Endothelial cell of umbilical vein (primary cell): ENCODE measurements around the gene INIP. TPM values are rescaled to one million over a fixed set of nuclear protein-coding genes. Genes with fewer than 3 reads are reported as not detected.

Experiments
- BruUV-seq: library from RNA; stranded (reverse); fragments of 400-500 nt; replicated peaks from 2 replicates; lab custom pipeline; 2021; lab: Mats Ljungman, UMichigan
- CTCF ChIA-PET: fragments of 300-600, 350-600 bp; sonication (Branson Sonifier 250); formaldehyde crosslinking; loops from one replicate; lab custom pipeline; 2021; ENCODE audit warnings: antibody characterized with exemption, inconsistent platforms; lab: Charles Lee
- POLR2A ChIA-PET: fragments of 300-600, 350-600 bp; sonication (Branson Sonifier 250); formaldehyde crosslinking; loops from one replicate; lab custom pipeline; 2021; ENCODE audit warnings: antibody characterized with exemption, inconsistent platforms; lab: Charles Lee
- DNase-seq: peaks from one replicate; pipeline ENCODE4 v3.0.0-alpha.2; 2011; ENCODE audit warnings: low read depth, low spot score
- FAIRE-seq: peaks from 2 replicates; lab custom pipeline; 2011; peaks lifted over from hg19 to GRCh38; lab: Jason Lieb, UNC
- H2AFZ ChIP-seq: 2 replicates; pipeline ENCODE4 v1.6.0; 2012; ENCODE audit warnings: low read depth, low read length, control low read depth, inconsistent platforms
- H3K27ac ChIP-seq: 2 replicates; pipeline ENCODE4 v1.5.1; 2011; ENCODE audit warnings: low read depth, mild to moderate bottlenecking, control low read depth, low read length, moderate library complexity; ENCODE audit not compliant: insufficient read depth
- H3K27me3 ChIP-seq, 2 experiments: 2 replicates each; pipeline versions ENCODE4 v1.6.0 to v1.6.1; 2011; ENCODE audit warnings: low read length in 2 of 2, mixed read lengths in 1 of 2; ENCODE audit not compliant: control insufficient read depth in 2 of 2, insufficient read depth in 2 of 2
- H3K36me3 ChIP-seq, 2 experiments: 2 replicates in 1 of 2; 3 replicates in 1 of 2; pipeline ENCODE4 v1.5.1; 2011; ENCODE audit warnings: low read length in 2 of 2, mild to moderate bottlenecking in 1 of 2, moderate library complexity in 1 of 2; ENCODE audit not compliant: control insufficient read depth in 2 of 2, insufficient read depth in 2 of 2; ENCODE audit errors: extremely low read depth in 1 of 2
- H3K4me1 ChIP-seq: 3 replicates; pipeline ENCODE4 v1.5.1; 2011; ENCODE audit warnings: mild to moderate bottlenecking, low read length; ENCODE audit not compliant: control insufficient read depth, insufficient read depth; ENCODE audit errors: extremely low read depth
- H3K4me2 ChIP-seq: 2 replicates; pipeline ENCODE4 v1.6.1; 2011; ENCODE audit warnings: low read length, control low read depth, mixed read lengths; ENCODE audit not compliant: insufficient read depth
- H3K4me3 ChIP-seq, 3 experiments: fragments of 200-600 bp in 1 of 3; sonication (generic), shearing (Covaris generic) in 1 of 3; replicated peaks in 1 of 3; 2 replicates each; pipeline ENCODE4 v1.5.1; 2011 to 2016; ENCODE audit warnings: control low read depth in 3 of 3, low read length in 3 of 3, mild to moderate bottlenecking in 2 of 3, inconsistent platforms in 1 of 3, low read depth in 1 of 3, moderate library complexity in 1 of 3; ENCODE audit not compliant: insufficient read depth in 1 of 3
- H3K79me2 ChIP-seq: 2 replicates; pipeline ENCODE4 v1.6.0; 2012; ENCODE audit warnings: low read length, inconsistent platforms; ENCODE audit not compliant: control insufficient read depth, insufficient read depth
- H3K9ac ChIP-seq: replicated peaks from 2 replicates; pipeline ENCODE3; 2011; ENCODE audit warnings: low read length, control low read depth; ENCODE audit not compliant: insufficient read depth; ENCODE audit errors: extremely low read depth
- H3K9me1 ChIP-seq: replicated peaks from 3 replicates; pipeline ENCODE4 v1.6.0; 2011; ENCODE audit warnings: mild to moderate bottlenecking, low read length; ENCODE audit not compliant: control insufficient read depth, insufficient read depth; ENCODE audit errors: extremely low read depth
- H3K9me3 ChIP-seq: replicated peaks from 2 replicates; pipeline ENCODE4 v1.5.1; 2012; ENCODE audit warnings: low read length, inconsistent platforms; ENCODE audit not compliant: control insufficient read depth, insufficient read depth
- H4K20me1 ChIP-seq: replicated peaks from 2 replicates; pipeline ENCODE3; 2011; ENCODE audit warnings: mild to moderate bottlenecking, low read length; ENCODE audit not compliant: control insufficient read depth, insufficient read depth; ENCODE audit errors: extremely low read depth
- EZH2 ChIP-seq: IDR thresholded peaks from 2 replicates; pipeline ENCODE4 v1.6.1; 2012; ENCODE audit warnings: borderline replicate concordance, low read depth, mild to moderate bottlenecking, moderate library complexity, low read length, inconsistent platforms; ENCODE audit not compliant: severe bottlenecking
- FOS ChIP-seq: IDR thresholded peaks from 2 replicates; pipeline ENCODE4 v1.6.1; 2011; ENCODE audit warnings: mild to moderate bottlenecking, low read length, moderate library complexity, borderline replicate concordance; ENCODE audit not compliant: insufficient read depth
- GATA2 ChIP-seq: IDR thresholded peaks from 2 replicates; pipeline ENCODE4 v1.7.0; 2011; ENCODE audit warnings: low read depth, mild to moderate bottlenecking, moderate library complexity, mixed read lengths, low read length; ENCODE audit not compliant: insufficient read length, insufficient read depth
- JUN ChIP-seq: IDR thresholded peaks from 2 replicates; pipeline ENCODE4 v1.6.1; 2011; ENCODE audit warnings: borderline replicate concordance, low read depth; ENCODE audit not compliant: insufficient read length, insufficient read depth
- MYC ChIP-seq: IDR thresholded peaks from one replicate; pipeline ENCODE4 v1.6.1; 2011; ENCODE audit warnings: mild to moderate bottlenecking, low read depth, low read length
- POLR2A ChIP-seq: IDR thresholded peaks from 2 replicates; pipeline ENCODE4 v1.6.1; 2012; ENCODE audit warnings: low read depth, mild to moderate bottlenecking, control low read depth, low read length
- POLR2AphosphoS5 ChIP-seq: IDR thresholded peaks from 2 replicates; pipeline ENCODE4 v1.6.1; 2012; ENCODE audit warnings: low read depth, mild to moderate bottlenecking, control low read depth, low read length, moderate library complexity; ENCODE audit not compliant: insufficient read depth
- dilution Hi-C: fragments of 300-500 bp; cut with MboI; formaldehyde crosslinking; loops from one replicate; pipeline ENCODE4 v1.15.0; 2019; ENCODE audit warnings: low sequenced_read_pairs; ENCODE audit not compliant: extremely low pct_ligation_motif_present
- intact Hi-C: fragments of 100-400 bp; cut with micrococcal nuclease; formaldehyde crosslinking; loops from one replicate; pipeline ENCODE4 v1.10.0; 2022
- polyA plus RNA-seq, 4 experiments: library from polyadenylated mRNA; depleted of rRNA in 3 of 4; stranded (reverse) in 3 of 4; unstranded in 1 of 4; fragments of >200 nt; gene quantifications; 2 replicates each; pipeline versions ENCODE4 v1.2.1 to v1.2.3, GENCODE V29; 2011 to 2012; ENCODE audit warnings: missing spikeins in 1 of 4
- total RNA-seq: library from RNA; stranded (reverse); gene quantifications from 2 replicates; pipeline ENCODE4 v1.2.3, GENCODE V29; 2021
- TF ChIP-seq, protein P1 (sequence below): IDR thresholded peaks from 2 replicates; pipeline ENCODE4 v1.6.1; 2011; ENCODE audit not compliant: insufficient read depth, insufficient read length
- TF ChIP-seq, protein P2 (sequence below), 2 donors: IDR thresholded peaks; 1 replicate in 1 of 2; 2 replicates in 1 of 2; pipeline ENCODE4 v1.5.1; 2011; ENCODE audit warnings: low read length in 2 of 2, mild to moderate bottlenecking in 2 of 2, moderate library complexity in 2 of 2, control low read depth in 1 of 2, inconsistent platforms in 1 of 2, low read depth in 1 of 2; ENCODE audit not compliant: insufficient read depth in 1 of 2; ENCODE audit errors: extremely low read depth in 1 of 2

The INIP gene
- total and polyA plus RNA-seq, 2 donors (not counting 3 experiments of a cell fraction or from before 2014, with no cell fraction given), result 12.3 to 25.7 TPM

DNA sequence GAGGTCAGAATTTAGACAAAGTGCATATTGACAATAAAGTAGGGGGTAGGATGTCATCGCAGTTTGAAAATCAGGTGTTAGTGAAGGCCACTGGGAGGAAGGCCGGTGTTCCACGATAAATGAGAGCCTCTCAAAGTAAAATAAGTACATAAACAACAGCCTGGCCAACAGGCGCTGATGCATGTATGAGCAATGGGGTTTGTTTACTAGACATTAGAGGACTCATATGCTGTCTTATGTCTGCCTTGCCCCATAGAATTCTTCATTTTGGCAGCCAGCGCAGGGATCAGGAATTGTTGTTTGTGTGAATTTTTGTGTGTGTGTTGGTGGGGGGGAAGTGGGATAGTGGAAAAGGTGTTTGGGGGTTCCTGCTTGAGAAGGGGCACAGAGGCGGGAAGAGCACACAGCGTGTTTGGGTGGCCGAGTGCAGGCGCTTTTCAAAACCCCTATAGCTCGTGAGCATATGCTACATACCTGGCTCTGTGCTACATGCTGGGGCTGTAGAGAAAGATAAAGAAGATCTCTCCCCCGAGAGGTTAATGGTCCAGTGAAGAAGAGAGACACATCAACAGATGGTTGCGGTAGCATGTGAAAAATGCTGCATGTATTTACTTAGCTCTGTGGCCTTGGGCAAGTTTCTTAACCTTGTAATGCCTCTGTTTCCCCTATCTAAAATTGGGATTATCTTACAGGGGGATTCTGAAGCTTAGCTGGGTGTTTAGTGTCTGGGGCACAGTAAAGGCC lies 44.2 kb upstream of the INIP start:
- Histone ChIP-seq H3K4me3 (no peak overlapping the region), H3K27ac (no peak overlapping the region), H4K20me1 (no peaks in the 10 kb centered on the region), H3K4me2 (no peak overlapping the region), H3K27me3 (no peaks in the 10 kb centered on the region), H3K79me2 (no peaks in the 10 kb centered on the region), H3K36me3 (no peaks in the 10 kb centered on the region), H3K9me1 (no peaks in the 10 kb centered on the region), H3K4me1 (no peaks in the 10 kb centered on the region), H3K9me3 (no peaks in the 10 kb centered on the region), H3K9ac (no peak overlapping the region), H2AFZ (no peak overlapping the region)
- intact Hi-C loops (no loop called here), dilution Hi-C loops (no loop called here)
- POLR2A ChIA-PET, result no interaction called here
- FAIRE-seq (no peak), DNase-seq (no peak)
- CTCF ChIA-PET, result no interaction called here
- BruUV-seq, result no TSS peak
- TF ChIP-seq GATA2 (no peak), MYC (no peak)

DNA sequence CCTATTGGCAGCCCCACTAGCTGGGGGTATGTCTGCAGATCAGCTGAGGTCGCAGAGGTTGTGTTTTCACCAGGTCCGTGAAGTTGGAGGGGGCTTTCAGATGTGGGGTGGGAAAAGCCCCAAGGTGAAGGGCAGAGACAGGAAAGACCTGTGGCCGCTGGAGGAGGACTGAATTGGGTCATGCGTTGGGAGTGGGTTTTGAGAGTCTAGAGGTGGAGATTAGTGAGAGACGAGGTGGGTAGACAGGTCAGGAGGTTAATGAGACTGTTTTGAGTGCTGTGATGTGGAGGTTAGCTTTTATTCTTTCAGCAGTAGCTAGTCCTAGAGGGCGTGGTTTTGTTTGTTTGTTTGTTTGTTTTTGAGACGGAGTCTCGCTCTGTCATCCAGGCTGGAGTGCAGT lies 42.9 kb upstream of the INIP start:
- Histone ChIP-seq H3K9me1 (no peaks in the 10 kb centered on the region), H3K79me2 (no peaks in the 10 kb centered on the region), H3K27me3 (no peaks in the 10 kb centered on the region), H3K4me3 (no peak overlapping the region), H2AFZ (no peak overlapping the region), H3K9ac (no peak overlapping the region), H3K27ac (no peak overlapping the region), H3K36me3 (no peaks in the 10 kb centered on the region), H3K4me2 (no peak overlapping the region), H3K9me3 (no peaks in the 10 kb centered on the region), H4K20me1 (no peaks in the 10 kb centered on the region), H3K4me1 (no peaks in the 10 kb centered on the region)
- CTCF ChIA-PET, result interaction anchor here (1.2 to 1.7 kb wide), 2 partner anchors 10 to 32 kb away, joined by 4 read pairs; partner anchors contain the start of gene SNX30
- dilution Hi-C loops, result no loop called here
- TF ChIP-seq FOS, result no peak
- TF ChIP-seq, protein P1, sequence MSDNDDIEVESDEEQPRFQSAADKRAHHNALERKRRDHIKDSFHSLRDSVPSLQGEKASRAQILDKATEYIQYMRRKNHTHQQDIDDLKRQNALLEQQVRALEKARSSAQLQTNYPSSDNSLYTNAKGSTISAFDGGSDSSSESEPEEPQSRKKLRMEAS, result no peak
- no peak for TF ChIP-seq JUN
- TF ChIP-seq POLR2A, result no peak
- TF ChIP-seq GATA2, result no peak
- no peak for TF ChIP-seq POLR2AphosphoS5
- no peak for TF ChIP-seq EZH2
- TF ChIP-seq MYC, result no peak
- TF ChIP-seq, protein P2, sequence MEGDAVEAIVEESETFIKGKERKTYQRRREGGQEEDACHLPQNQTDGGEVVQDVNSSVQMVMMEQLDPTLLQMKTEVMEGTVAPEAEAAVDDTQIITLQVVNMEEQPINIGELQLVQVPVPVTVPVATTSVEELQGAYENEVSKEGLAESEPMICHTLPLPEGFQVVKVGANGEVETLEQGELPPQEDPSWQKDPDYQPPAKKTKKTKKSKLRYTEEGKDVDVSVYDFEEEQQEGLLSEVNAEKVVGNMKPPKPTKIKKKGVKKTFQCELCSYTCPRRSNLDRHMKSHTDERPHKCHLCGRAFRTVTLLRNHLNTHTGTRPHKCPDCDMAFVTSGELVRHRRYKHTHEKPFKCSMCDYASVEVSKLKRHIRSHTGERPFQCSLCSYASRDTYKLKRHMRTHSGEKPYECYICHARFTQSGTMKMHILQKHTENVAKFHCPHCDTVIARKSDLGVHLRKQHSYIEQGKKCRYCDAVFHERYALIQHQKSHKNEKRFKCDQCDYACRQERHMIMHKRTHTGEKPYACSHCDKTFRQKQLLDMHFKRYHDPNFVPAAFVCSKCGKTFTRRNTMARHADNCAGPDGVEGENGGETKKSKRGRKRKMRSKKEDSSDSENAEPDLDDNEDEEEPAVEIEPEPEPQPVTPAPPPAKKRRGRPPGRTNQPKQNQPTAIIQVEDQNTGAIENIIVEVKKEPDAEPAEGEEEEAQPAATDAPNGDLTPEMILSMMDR (IDR thresholded peaks at IDR 0.05; ENCODE audit: extremely low read depth in 1 of 2, insufficient read depth in 1 of 2, low read depth in 1 of 2, low read length in 2 of 2), result no peak
- no TSS peak for BruUV-seq
- no peak for FAIRE-seq
- no peak for DNase-seq
- intact Hi-C loops, result no loop called here
- POLR2A ChIA-PET, result no interaction called here
